ENCODE results near the gene PSTPIP1. TPM values are rescaled to one million over a fixed set of nuclear protein-coding genes. Genes with fewer than 3 reads are reported as not detected.

PSTPIP1 gene
- total and polyA plus RNA-seq, 2 of the 13 experiments (the other 11 are each of a cell fraction or from before 2014, with no cell fraction given): 4.4 to 8.7 TPM

DNA sequence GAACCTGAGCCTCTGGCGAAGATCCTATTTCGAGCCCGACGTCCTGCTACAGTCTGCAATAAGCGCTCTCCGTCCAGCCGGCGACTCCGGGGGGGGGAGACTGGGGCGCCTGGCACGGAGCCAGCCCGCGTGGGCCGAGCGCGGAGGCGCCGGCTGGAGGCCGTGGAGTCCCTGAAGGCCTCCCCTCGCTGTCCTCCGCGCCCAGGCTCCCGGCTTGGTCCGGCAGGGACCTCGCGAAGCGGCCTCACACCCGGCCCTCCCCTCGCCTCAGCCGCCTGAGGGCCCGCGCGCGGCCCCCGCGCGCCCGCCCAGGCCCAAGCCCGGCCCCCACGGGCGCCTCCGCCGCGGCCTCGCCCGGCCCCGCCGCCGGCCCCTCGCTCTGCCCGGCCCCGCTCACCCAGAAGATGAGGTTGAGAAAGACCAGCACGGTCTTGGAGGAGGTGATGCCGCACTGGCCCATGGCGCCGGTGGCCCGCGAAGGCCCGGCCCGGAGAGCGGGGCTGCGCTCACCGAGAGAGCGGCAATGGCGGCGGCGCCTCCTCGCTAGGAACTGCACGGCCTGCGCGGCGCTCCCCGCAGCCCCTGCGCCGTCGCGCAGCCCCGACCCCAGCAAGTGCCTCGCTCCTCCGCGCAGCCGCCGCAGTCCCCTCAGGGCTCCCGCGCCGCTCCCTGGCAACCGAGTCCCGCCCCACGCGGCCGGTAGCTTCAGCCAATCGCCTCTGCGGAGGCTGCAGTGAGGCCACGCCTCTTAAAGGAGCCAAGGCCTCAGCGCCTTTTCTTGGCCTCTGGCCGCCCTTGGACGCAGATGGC lies 75.8 kb downstream of the PSTPIP1 start, which contains the start of gene TSPAN3 (continued):
- TF ChIP-seq, protein P1, sequence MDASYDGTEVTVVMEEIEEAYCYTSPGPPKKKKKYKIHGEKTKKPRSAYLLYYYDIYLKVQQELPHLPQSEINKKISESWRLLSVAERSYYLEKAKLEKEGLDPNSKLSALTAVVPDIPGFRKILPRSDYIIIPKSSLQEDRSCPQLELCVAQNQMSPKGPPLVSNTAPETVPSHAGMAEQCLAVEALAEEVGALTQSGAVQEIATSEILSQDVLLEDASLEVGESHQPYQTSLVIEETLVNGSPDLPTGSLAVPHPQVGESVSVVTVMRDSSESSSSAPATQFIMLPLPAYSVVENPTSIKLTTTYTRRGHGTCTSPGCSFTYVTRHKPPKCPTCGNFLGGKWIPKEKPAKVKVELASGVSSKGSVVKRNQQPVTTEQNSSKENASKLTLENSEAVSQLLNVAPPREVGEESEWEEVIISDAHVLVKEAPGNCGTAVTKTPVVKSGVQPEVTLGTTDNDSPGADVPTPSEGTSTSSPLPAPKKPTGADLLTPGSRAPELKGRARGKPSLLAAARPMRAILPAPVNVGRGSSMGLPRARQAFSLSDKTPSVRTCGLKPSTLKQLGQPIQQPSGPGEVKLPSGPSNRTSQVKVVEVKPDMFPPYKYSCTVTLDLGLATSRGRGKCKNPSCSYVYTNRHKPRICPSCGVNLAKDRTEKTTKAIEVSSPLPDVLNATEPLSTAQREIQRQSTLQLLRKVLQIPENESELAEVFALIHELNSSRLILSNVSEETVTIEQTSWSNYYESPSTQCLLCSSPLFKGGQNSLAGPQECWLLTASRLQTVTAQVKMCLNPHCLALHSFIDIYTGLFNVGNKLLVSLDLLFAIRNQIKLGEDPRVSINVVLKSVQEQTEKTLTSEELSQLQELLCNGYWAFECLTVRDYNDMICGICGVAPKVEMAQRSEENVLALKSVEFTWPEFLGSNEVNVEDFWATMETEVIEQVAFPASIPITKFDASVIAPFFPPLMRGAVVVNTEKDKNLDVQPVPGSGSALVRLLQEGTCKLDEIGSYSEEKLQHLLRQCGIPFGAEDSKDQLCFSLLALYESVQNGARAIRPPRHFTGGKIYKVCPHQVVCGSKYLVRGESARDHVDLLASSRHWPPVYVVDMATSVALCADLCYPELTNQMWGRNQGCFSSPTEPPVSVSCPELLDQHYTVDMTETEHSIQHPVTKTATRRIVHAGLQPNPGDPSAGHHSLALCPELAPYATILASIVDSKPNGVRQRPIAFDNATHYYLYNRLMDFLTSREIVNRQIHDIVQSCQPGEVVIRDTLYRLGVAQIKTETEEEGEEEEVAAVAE (CRISPR knock-in tag; IDR thresholded peaks at IDR 0.05; ENCODE audit: borderline replicate concordance): no peak
- TF ChIP-seq ZNF607 (CRISPR knock-in tag; IDR thresholded peaks at IDR 0.05; ENCODE audit: borderline replicate concordance) (0 out of 2 replicates have a peak, but pooled peaks have one; percentile 24), PHF5A (CRISPR knock-in tag; IDR thresholded peaks at IDR 0.05; ENCODE audit: low read depth, unreplicated experiment) (no peak), ZNF816 (CRISPR knock-in tag; IDR thresholded peaks at IDR 0.05; ENCODE audit: borderline replicate concordance) (peak; percentile 75; the same call in 1 of the 2 replicates), ONECUT2 (CRISPR knock-in tag; IDR thresholded peaks at IDR 0.05) (no peak), TEAD2 (CRISPR knock-in tag; IDR thresholded peaks at IDR 0.05) (no peak), ZNF570 (CRISPR knock-in tag; IDR thresholded peaks at IDR 0.05; ENCODE audit: borderline replicate concordance) (no peak), ZNF720 (CRISPR knock-in tag; IDR thresholded peaks at IDR 0.05) (no peak), ZC3H4 (CRISPR knock-in tag; IDR thresholded peaks at IDR 0.05; ENCODE audit: borderline replicate concordance) (no peak), PHF21A (CRISPR knock-in tag; IDR thresholded peaks at IDR 0.05) (peak; percentile 38; the same call in 1 of the 2 replicates), IKZF4 (CRISPR knock-in tag; IDR thresholded peaks at IDR 0.05; ENCODE audit: borderline replicate concordance, low read depth, not compliant biosample characterization) (no peak)
- TF ChIP-seq, protein P2, sequence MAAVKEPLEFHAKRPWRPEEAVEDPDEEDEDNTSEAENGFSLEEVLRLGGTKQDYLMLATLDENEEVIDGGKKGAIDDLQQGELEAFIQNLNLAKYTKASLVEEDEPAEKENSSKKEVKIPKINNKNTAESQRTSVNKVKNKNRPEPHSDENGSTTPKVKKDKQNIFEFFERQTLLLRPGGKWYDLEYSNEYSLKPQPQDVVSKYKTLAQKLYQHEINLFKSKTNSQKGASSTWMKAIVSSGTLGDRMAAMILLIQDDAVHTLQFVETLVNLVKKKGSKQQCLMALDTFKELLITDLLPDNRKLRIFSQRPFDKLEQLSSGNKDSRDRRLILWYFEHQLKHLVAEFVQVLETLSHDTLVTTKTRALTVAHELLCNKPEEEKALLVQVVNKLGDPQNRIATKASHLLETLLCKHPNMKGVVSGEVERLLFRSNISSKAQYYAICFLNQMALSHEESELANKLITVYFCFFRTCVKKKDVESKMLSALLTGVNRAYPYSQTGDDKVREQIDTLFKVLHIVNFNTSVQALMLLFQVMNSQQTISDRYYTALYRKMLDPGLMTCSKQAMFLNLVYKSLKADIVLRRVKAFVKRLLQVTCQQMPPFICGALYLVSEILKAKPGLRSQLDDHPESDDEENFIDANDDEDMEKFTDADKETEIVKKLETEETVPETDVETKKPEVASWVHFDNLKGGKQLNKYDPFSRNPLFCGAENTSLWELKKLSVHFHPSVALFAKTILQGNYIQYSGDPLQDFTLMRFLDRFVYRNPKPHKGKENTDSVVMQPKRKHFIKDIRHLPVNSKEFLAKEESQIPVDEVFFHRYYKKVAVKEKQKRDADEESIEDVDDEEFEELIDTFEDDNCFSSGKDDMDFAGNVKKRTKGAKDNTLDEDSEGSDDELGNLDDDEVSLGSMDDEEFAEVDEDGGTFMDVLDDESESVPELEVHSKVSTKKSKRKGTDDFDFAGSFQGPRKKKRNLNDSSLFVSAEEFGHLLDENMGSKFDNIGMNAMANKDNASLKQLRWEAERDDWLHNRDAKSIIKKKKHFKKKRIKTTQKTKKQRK (IDR thresholded peaks at IDR 0.05; ENCODE audit: low read length): no peak
- TF ChIP-seq, protein P3, sequence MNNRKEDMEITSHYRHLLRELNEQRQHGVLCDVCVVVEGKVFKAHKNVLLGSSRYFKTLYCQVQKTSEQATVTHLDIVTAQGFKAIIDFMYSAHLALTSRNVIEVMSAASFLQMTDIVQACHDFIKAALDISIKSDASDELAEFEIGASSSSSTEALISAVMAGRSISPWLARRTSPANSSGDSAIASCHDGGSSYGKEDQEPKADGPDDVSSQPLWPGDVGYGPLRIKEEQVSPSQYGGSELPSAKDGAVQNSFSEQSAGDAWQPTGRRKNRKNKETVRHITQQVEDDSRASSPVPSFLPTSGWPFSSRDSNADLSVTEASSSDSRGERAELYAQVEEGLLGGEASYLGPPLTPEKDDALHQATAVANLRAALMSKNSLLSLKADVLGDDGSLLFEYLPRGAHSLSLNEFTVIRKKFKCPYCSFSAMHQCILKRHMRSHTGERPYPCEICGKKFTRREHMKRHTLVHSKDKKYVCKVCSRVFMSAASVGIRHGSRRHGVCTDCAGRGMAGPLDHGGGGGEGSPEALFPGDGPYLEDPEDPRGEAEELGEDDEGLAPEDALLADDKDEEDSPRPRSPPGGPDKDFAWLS (CRISPR knock-in tag; IDR thresholded peaks at IDR 0.05; ENCODE audit: borderline replicate concordance): no peak
- TF ChIP-seq, protein P4, sequence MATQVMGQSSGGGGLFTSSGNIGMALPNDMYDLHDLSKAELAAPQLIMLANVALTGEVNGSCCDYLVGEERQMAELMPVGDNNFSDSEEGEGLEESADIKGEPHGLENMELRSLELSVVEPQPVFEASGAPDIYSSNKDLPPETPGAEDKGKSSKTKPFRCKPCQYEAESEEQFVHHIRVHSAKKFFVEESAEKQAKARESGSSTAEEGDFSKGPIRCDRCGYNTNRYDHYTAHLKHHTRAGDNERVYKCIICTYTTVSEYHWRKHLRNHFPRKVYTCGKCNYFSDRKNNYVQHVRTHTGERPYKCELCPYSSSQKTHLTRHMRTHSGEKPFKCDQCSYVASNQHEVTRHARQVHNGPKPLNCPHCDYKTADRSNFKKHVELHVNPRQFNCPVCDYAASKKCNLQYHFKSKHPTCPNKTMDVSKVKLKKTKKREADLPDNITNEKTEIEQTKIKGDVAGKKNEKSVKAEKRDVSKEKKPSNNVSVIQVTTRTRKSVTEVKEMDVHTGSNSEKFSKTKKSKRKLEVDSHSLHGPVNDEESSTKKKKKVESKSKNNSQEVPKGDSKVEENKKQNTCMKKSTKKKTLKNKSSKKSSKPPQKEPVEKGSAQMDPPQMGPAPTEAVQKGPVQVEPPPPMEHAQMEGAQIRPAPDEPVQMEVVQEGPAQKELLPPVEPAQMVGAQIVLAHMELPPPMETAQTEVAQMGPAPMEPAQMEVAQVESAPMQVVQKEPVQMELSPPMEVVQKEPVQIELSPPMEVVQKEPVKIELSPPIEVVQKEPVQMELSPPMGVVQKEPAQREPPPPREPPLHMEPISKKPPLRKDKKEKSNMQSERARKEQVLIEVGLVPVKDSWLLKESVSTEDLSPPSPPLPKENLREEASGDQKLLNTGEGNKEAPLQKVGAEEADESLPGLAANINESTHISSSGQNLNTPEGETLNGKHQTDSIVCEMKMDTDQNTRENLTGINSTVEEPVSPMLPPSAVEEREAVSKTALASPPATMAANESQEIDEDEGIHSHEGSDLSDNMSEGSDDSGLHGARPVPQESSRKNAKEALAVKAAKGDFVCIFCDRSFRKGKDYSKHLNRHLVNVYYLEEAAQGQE (IDR thresholded peaks at IDR 0.05; ENCODE audit: borderline replicate concordance in 1 of 2, low read depth in 1 of 2, low read length in 2 of 2): peak in 1 of 2 experiments; percentile 26; a peak in 1 of 4 replicates

Data from HepG2 (cell line).